ENCODE data around the gene UBXN2A. TPM values are rescaled to one million over a fixed set of nuclear protein-coding genes. Genes with fewer than 3 reads are reported as not detected.

UBXN2A gene
- total RNA-seq, 1 experiment from 2014 or later = 19.7 TPM

GRCh38 chr2:23992931-23993330 lies 52.7 kb downstream of the UBXN2A start:
- H3K27me3 Mint-ChIP-seq (ENCODE audit: low read depth) = no peaks in the 10 kb centered on the region

More at GRCh38 chr2:23992931-23993330, 52.7 kb downstream of the UBXN2A start:
- no peak overlapping the region for H2BK12ac ChIP-seq (ENCODE audit: insufficient read length, low read depth, low read length)
- no peaks in the 10 kb centered on the region for H3K4me1 ChIP-seq (ENCODE audit: insufficient read depth, low read length)
- H3K27me3 ChIP-seq (ENCODE audit: insufficient read depth, low read length) = no peaks in the 10 kb centered on the region
- peak overlapping the region in 1 of 3 experiments; percentile 97; a peak in 6 of 7 replicates for H3K27ac Mint-ChIP-seq
- H3K36me3 Mint-ChIP-seq (ENCODE audit: insufficient read depth in 1 of 3, low read depth in 3 of 3) = peaks cover 0 to 11% (median 4%) of the 10 kb centered on the region in 3 experiments; a peak in 5 of 7 replicates
- WGBS (ENCODE audit: extremely low coverage, insufficient read length, low lambda C conversion rate) = no CpG with 5 or more reads among the region's 1 CpG
- H2BK120ac ChIP-seq (ENCODE audit: low read depth, low read length, poor library complexity, severe bottlenecking) = no peak overlapping the region
- no peak overlapping the region for H4K91ac ChIP-seq (ENCODE audit: insufficient read length, low read depth, low read length)
- no peak overlapping the region for H4K5ac ChIP-seq (ENCODE audit: insufficient read length, low read depth, low read length)
- H3K4ac ChIP-seq (ENCODE audit: low read depth, low read length) = no peak overlapping the region
- no peak overlapping the region for H2BK15ac ChIP-seq (ENCODE audit: low read depth, low read length)
- peaks cover 25 to 28% of the 10 kb centered on the region in 2 experiments for H3K4me1 Mint-ChIP-seq
- no peaks in the 10 kb centered on the region for H3K9me3 Mint-ChIP-seq
- TF ChIP-seq CTCF (conservative IDR thresholded peaks at IDR 0.05) = no peak
- H4K8ac ChIP-seq (replicated peaks; ENCODE audit: insufficient read length, low read depth, low read length) = no peak overlapping the region
- no peak overlapping the region for H3K4me2 ChIP-seq (ENCODE audit: insufficient read depth, insufficient read length, low read length)
- H3K79me1 ChIP-seq (ENCODE audit: insufficient read depth, low read depth, low read length, poor library complexity, severe bottlenecking) = no peaks in the 10 kb centered on the region
- no peak overlapping the region for H3K14ac ChIP-seq (ENCODE audit: insufficient read depth, low read length)
- H3K27ac ChIP-seq (ENCODE audit: insufficient read length, low read depth, low read length) = no peak overlapping the region
- DNase-seq = no peak
- no peak overlapping the region for H3K23ac ChIP-seq (ENCODE audit: insufficient read length, low read depth, low read length)
- H3T11ph ChIP-seq (ENCODE audit: low read length) = no peak overlapping the region
- H3K23me2 ChIP-seq (ENCODE audit: insufficient read length, low read depth, low read length, poor library complexity, severe bottlenecking) = no peaks in the 10 kb centered on the region
- H3K9me3 ChIP-seq (ENCODE audit: control insufficient read depth, low read depth, low read length) = no peaks in the 10 kb centered on the region
- H2AFZ ChIP-seq (ENCODE audit: low read length) = no peak overlapping the region
- no peak overlapping the region for H2BK5ac ChIP-seq (ENCODE audit: insufficient read length, low read length)
- no peak overlapping the region for H3K56ac ChIP-seq (ENCODE audit: insufficient read length, low read depth, low read length)
- H3K79me2 ChIP-seq (ENCODE audit: insufficient read depth, low read length) = no peaks in the 10 kb centered on the region
- no peak overlapping the region; a peak in 1 of 5 replicates for H3K4me3 Mint-ChIP-seq
- H4K20me1 ChIP-seq (ENCODE audit: control insufficient read depth, insufficient read depth, insufficient read length) = no peaks in the 10 kb centered on the region
- H2AK5ac ChIP-seq (ENCODE audit: insufficient read length, low read length) = no peak overlapping the region
- no peak overlapping the region for H2BK20ac ChIP-seq (ENCODE audit: low read depth, low read length, poor library complexity, severe bottlenecking)
- H3K18ac ChIP-seq (ENCODE audit: insufficient read length, low read depth, low read length) = no peak overlapping the region
- H3K9ac ChIP-seq (ENCODE audit: extremely low read depth, insufficient read length, low read length) = no peak overlapping the region
